HG03558 (cell line): ENCODE results near the gene CDK10.

Experiments used
- ATAC-seq: cut with Tn5 transposase; IDR thresholded peaks from one replicate; pipeline ENCODE4 v1.9.1; 2021; ENCODE audit warnings: moderate number of reproducible peaks; ENCODE audit not compliant: unreplicated experiment; ENCODE audit errors: extremely low read depth

The CDK10 gene

DNA sequence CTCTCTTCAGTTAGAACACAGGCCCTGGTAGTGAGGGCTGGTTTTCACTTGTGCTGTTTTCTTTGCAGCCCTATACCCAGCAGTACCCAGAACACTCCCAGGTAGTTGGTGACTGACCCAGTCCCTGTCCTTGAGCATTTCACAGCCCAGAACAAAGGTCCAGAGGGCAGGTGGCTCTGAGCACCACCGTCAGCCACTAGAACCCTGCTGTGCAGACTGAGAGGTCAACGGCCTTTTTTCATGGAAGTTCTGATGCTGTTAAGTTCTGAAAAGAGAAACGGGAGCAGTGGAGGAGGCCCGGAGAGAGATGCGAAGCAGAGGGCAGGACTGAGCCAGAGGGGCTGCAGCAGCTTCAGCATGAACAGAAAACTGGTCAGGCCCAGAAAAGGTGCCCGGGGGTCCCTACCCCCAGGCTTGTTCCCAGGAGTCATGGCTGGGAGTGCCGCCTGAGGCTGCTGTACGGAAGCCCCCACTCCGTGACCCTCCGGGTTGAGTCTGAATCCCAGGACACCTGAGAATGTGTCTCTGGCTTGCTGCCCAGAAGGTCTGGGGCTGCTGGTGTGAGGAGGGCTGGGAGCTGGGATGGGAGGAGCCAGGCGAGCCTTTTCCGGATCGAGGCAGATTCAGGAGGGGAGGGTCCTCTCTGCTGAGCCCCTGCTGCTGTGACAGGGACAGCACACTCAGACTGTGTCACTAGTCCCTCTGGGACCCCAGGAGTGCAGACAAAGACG is 43.5 kb downstream of the CDK10 start:
- no peak for ATAC-seq

DNA sequence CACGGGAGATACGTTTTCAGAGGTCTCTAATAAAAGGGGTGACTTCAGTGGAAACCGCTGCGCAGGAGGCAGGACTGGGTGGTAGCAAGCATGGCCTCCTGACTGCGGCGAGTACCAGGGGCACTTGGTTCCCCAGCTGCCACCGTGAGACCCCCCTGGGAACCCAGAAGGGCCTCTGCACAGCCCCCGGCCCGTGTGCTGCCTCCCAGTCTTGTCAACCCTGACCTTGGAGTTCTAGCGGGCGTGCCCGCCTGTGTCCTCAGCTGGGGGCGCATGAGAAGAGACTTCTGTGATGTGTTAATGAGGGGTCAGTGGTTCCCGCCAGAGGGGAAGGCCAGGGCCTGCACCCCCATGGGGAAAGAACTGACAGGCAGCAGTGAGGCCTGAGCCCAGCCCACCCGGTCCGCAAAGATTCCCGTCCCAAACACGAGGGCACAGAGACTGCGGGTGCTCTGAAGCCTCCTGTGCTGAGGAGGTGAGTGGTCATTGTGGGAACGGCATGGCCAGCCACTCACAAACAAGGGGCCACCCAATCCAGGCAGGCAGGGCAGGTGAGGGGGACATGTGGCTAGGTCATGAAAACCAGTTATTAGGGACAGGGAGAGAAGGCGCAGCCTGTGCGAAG is 44.2 kb downstream of the CDK10 start:
- ATAC-seq, result no peak

DNA sequence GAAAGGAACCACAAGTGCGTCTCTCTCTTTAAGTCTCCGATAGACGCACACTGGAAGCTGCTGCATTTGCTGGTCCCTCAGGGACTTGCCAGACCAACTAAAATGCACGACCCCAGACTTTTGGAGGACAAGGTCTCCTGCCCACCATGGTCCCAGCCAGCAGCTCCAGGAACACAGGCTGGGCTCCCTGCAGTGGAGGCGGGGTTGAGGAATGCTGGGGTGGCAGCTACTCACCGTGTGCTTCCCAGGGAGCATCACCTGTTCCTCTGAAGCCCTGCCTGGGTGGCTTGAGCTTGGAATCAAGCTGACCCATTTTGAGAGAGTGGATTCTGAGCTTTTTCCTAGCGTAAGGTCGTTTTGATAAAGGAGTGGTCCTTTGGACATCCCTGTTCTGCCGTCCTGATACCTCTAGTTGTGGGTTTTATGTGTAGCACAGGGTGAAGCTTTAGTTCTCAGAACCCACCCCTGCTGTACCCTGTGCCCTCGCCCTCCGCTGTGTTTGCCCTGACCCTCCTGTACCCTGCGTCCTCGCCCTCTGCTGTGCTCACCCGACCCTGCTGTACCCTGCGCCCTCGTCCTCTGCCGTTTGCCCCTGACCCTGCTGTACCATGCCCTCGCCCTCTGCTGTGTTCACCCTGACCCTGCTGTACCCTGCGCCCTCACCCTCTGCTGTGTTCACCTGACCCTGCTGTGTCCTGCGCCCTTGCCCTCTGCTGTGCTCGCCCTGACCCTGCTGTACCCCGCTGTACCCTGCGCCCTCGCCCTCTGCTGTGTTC is 45.8 kb downstream of the CDK10 start:
- no peak for ATAC-seq

DNA sequence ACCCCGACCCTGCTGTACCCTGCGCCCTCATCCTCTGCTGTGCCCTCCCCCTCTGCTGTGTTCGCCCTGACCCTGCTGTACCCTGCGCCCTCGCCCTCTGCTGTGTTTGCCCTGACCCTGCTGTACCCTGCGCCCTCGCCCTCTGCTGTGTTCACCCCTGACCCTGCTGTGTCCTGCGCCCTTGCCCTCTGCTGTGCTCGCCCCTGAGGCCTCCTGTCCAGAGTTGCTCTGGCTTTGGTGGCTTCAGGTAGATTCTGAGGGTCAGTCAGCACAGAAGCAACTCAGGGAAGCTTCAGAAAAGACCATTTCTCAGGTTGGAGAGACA is 46.4 kb downstream of the CDK10 start:
- ATAC-seq, result no peak

DNA sequence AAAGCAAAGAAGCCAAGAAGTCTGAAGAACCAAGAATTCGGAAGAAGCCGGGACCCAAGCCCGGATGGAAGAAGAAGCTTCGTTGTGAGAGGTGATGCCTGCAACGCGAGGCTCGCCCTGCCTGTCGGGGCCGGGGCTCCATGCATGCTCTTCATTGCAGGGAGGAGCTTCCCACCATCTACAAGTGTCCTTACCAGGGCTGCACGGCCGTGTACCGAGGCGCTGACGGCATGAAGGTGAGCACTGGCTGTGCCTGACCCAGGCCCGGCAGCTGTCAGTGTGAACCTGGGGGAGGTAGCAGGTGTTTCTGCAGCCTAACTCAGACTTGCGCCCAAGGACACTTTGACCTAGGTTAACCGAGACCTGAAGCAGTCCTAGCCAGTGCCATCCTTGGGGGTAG is 46.8 kb downstream of the CDK10 start:
- no peak for ATAC-seq

DNA sequence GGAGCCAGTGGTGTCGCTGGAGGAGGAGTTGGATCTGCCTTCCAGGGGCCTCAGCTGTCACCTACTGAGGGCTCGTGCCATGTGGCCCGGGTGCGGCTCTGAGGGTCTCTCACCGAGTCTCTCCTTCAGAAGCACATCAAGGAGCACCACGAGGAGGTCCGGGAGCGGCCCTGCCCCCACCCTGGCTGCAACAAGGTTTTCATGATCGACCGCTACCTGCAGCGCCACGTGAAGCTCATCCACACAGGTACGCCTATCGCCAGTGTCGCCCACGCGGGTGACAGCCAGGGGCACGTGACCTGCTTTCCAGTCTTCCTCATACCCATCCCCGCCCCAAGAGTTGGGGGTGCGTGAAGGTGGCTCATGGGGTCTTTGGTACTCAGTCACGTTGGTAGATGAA is 47.3 kb downstream of the CDK10 start:
- ATAC-seq, result no peak

DNA sequence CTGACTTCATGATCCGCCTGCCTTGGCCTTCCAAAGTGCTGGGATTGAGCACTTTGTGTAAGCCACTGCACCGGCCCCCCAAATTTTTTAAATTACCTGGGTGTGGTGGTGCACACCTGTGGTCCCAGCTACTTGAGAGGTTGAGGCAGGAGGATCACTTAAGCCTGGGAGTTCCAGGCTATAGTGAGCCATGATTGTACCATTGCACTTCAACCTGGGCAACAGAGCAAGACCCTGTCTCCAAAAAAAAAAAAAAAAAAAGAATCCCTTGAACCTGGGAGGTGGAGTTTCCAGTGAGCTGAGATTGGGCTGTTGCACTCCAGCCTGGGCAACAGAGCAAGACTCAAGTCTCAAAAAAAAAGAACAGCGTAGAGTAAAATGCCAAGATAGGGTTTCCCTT is 50.1 kb downstream of the CDK10 start:
- ATAC-seq, result no peak

DNA sequence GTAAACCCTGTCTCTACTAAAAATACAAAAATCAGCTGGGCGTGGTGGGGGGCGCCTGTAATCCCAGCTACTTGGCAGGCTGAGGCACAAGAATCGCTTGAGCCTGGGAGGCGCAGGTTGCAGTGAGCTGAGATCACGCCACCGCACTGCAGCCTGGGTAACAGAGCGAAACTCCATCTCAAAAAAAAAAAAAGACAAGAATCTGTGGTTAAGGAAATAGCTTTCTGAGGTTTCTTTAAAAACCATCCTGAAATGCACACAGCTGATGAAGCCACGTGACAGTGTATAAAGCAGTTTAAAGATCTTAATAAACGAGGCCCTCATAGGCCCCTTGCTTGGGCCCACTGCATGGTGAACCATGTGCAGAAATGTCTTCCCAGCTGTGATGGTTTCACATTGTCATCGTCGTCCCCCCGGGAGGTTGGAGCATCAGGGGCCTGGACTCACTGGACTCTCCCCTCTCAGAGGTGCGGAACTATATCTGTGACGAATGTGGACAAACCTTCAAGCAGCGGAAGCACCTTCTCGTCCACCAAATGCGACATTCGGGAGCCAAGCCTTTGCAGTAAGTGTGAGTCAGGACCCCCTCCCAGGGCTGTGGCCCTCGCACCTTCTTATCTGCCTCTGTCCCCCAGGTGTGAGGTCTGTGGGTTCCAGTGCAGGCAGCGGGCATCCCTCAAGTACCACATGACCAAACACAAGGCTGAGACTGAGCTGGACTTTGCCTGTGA is 51.0 kb downstream of the CDK10 start:
- no peak for ATAC-seq

DNA sequence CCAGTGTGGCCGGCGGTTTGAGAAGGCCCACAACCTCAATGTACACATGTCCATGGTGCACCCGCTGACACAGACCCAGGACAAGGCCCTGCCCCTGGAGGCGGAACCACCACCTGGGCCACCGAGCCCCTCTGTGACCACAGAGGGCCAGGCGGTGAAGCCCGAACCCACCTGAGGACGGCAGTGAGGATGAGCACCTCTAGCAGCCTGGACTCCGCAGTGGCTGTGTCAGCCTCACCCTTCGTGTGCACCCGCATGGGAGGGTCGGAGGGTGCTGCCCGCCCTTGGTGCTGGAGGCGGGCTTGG is 51.5 kb downstream of the CDK10 start:
- ATAC-seq, result no peak

DNA sequence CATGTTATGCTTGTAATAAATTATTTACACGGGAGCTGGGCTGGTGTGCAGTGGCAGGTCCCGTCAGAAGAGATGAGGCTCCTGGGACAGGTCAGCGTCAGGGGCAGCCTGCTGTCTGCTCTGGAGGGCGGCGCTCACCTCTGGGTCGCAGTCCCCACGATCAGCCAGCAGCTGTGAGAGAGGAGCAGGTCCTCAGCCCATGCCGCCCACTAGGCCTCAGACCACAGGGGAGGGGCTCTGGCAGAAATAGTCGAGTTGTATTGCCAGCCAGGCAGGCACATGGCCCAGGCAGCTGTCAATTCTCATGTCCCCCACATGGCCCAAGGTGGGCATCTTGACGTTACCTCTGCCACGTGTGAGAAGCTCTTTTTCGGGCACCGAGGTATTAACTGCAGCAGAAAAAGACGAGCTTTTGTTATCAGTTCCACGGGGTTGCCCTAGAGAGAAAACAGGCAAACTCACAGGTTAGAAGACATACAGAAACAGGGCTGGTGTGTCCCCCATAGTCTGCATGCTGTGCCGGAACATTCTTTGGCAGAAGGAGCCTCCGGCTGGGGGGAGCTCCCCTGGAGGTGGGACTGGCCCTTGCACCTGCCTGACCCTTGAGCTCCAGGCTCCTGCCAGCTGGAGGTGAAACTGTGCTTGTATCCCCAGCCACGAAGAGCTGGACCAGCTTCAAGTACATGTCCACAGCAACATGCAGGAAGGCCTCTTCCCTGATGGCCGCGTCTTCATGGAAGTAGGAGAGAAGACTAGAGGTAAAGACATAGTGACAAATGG is 52.2 kb downstream of the CDK10 start:
- ATAC-seq, result no peak

DNA sequence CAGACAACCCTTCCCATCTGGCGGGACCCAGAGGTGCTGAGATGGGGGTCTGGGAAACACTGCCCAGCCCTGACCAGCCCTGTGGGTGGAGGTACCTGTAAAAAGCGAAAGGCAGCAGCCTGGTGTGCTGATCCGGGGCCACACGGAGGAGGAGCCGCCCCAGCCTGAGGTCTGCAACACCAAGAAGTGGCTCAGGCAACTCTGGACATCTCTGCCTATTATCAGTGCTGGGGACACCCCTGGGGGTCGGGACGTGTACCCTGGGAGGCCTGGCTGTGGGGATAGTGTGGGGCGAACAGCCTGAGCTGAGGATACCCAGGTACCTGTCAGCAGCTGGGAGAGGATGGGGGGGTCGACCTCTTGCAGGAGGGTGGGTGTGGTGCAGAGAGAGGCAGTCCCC is 52.9 kb downstream of the CDK10 start:
- no peak for ATAC-seq

DNA sequence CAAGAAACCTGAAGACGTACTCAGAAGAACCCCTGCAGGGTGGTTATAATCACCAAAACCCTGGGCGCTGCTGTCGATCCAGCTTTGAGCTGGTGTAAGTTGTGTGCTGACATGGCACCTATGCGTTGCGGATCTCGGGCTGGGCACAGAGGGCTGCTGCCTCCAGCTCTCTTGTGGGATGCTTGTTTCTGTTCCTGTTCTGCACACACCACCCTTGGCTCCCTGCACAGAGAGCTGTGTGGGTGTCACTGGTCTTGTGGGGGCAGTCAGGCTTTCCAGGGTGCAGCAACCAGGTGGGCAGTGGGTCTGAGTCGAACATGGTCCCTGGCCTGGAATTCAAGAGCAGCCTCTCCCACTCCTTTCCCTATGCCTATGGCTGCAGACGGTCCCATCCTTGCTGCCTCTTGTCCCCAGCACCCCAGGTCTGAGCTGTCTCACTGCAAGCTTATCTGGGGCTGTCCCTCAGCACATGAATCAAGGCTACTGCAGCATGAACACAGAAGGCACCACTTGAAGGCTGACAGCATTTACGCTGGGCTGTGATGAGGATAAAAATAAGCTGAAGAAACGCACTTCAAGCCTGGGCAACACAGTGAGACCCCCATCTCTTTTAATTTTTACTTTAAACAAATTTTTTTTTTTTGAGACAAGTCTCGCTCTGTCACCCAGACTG is 55.0 kb downstream of the CDK10 start:
- no peak for ATAC-seq

DNA sequence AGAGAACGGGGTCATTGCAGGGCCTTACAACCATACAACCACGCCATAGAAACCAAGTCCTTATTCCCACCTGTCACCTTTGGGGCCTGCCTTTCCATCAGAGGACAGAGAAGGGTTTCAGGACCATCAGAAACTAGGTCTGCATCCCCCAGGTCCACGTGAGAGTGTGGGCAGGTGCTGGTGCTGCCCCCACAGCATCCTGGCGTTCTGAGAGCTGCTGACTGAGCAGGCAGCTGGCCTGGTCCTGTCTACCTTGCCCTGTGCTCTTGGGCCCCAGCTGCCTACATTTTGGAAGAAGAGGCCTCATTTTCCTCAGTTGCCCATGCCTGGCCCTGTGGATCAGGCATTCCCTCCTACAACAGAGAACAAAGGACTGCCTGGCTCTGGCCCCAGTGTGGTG is 56.5 kb downstream of the CDK10 start:
- no peak for ATAC-seq

DNA sequence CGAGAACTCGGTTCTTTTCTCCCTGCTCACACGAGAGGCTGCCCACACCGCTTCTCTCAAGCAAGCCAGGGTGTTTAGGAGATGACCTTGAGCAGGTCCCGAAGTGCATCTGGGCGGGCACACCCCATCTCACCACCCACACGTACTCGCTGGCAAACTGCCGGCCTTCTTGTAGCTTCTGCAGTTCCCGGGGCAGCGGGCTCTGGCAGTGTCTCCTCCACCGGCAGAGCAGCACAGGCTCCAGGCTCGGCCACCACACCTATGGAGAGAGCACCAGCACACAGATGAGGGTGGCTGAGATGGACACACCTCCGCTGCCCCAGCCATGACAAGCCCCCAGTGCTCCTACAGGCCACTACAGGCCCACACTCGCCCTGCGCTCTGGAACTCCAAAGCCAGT is 58.3 kb downstream of the CDK10 start:
- no peak for ATAC-seq
